Chondrocyte (in vitro differentiated cells): ENCODE results near the gene LNPK. TPM values are rescaled to one million over a fixed set of nuclear protein-coding genes. Genes with fewer than 3 reads are reported as not detected.

ENCODE experiments used
- DNase-seq: peaks from one replicate; pipeline ENCODE4 v3.0.0; 2021; ENCODE audit warnings: mixed read lengths, low spot score
- H3K27ac Mint-ChIP-seq: one replicate; pipeline ENCODE4 v1.8.0; 2021; ENCODE audit warnings: mild to moderate bottlenecking, moderate library complexity, mixed read lengths; ENCODE audit not compliant: unreplicated experiment
- H3K27me3 Mint-ChIP-seq: 2 replicates; pipeline ENCODE4 v1.8.0; 2021; ENCODE audit warnings: low read depth, mixed read lengths
- H3K36me3 Mint-ChIP-seq: 2 replicates; pipeline ENCODE4 v1.8.0; 2021; ENCODE audit warnings: low read depth, mixed read lengths
- H3K4me1 Mint-ChIP-seq: 2 replicates; pipeline ENCODE4 v1.8.0; 2021; ENCODE audit warnings: low read depth, mild to moderate bottlenecking, mixed read lengths
- H3K4me3 Mint-ChIP-seq: one replicate; pipeline ENCODE4 v1.8.0; 2021; ENCODE audit warnings: mild to moderate bottlenecking, moderate library complexity, mixed read lengths; ENCODE audit not compliant: unreplicated experiment
- H3K9me3 Mint-ChIP-seq: 2 replicates; pipeline ENCODE4 v1.8.0; 2021; ENCODE audit warnings: low read depth, mixed read lengths
- CTCF ChIP-seq: fragments of 200-600 bp; sonication (generic); IDR thresholded peaks from 2 replicates; pipeline ENCODE4 v1.5.0; 2021; ENCODE audit warnings: antibody characterized with exemption, mild to moderate bottlenecking, moderate library complexity
- total RNA-seq: library from RNA; stranded (reverse); gene quantifications from 3 replicates; pipeline ENCODE4 v1.2.1, GENCODE V29; 2021

Gene LNPK
- total RNA-seq, 1 donor from 2014 or later = 51.0 TPM

GRCh38 chr2:175955136-175955535, 46.9 kb downstream of the LNPK start:
- no peak overlapping the region for H3K27ac Mint-ChIP-seq
- no peak for TF ChIP-seq CTCF
- H3K27me3 Mint-ChIP-seq = no peaks in the 10 kb centered on the region
- H3K4me3 Mint-ChIP-seq = no peak overlapping the region
- H3K36me3 Mint-ChIP-seq = peaks cover 28% of the 10 kb centered on the region
- no peak for DNase-seq
- H3K9me3 Mint-ChIP-seq = peaks cover 9% of the 10 kb centered on the region
- H3K4me1 Mint-ChIP-seq = no peaks in the 10 kb centered on the region

DNA sequence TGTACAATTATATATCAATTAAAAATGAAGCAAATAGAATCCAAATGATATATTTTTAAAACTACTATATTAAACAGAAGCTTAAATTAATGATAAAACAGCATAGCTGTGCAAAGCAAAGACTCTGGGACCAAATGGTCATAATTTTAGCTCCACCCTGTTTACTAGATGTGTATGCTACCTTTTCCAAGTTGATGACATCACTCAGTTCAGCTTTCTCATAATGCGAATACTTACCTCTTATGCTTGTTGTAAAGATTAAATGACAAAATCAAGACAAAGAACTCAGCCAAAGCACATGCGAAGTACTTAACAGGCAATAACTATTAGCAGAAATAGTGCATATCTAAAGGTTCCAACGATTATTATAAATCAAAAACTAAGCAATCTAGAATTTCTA, 51.6 kb downstream of the LNPK start:
- Mint-ChIP-seq H3K27me3 (no peaks in the 10 kb centered on the region), H3K4me3 (no peak overlapping the region), H3K4me1 (no peaks in the 10 kb centered on the region), H3K27ac (no peak overlapping the region), H3K36me3 (peaks cover 12% of the 10 kb centered on the region), H3K9me3 (peaks cover 5% of the 10 kb centered on the region)
- no peak for TF ChIP-seq CTCF
- no peak for DNase-seq

GRCh38 chr2:175948191-175948590, 53.9 kb downstream of the LNPK start:
- H3K27ac Mint-ChIP-seq = no peak overlapping the region
- no peak overlapping the region for H3K4me3 Mint-ChIP-seq
- DNase-seq = no peak
- peaks cover 12% of the 10 kb centered on the region for H3K36me3 Mint-ChIP-seq
- H3K9me3 Mint-ChIP-seq = peaks cover 5% of the 10 kb centered on the region
- no peak for TF ChIP-seq CTCF
- no peaks in the 10 kb centered on the region for H3K27me3 Mint-ChIP-seq
- no peaks in the 10 kb centered on the region for H3K4me1 Mint-ChIP-seq

DNA sequence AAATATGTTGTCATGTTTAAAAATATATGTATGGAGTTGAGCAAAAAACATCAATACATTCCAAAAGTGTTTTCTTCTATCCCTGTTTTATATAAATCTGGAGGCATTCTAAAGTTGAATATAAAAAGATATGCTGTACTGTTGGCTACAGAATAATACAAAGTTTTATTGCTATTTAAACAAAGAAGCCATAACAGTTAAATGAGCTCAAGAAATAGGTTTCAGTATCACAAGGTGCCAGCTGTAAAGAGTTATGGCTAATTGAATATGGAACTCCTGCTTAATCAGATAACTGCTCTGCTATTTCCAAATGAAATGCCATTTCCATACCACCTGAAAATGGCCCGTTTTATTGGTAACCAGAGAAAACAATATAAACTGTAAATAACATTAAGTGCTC, 55.0 kb downstream of the LNPK start:
- no peak overlapping the region for H3K4me3 Mint-ChIP-seq
- H3K27me3 Mint-ChIP-seq = no peaks in the 10 kb centered on the region
- H3K9me3 Mint-ChIP-seq = peaks cover 3% of the 10 kb centered on the region
- H3K4me1 Mint-ChIP-seq = no peaks in the 10 kb centered on the region
- H3K36me3 Mint-ChIP-seq = peaks cover 9% of the 10 kb centered on the region
- no peak for TF ChIP-seq CTCF
- no peak overlapping the region for H3K27ac Mint-ChIP-seq
- DNase-seq = no peak

GRCh38 chr2:175941699-175942098, 60.4 kb downstream of the LNPK start:
- Mint-ChIP-seq H3K9me3 (peaks cover 2% of the 10 kb centered on the region), H3K4me3 (no peak overlapping the region), H3K27me3 (no peaks in the 10 kb centered on the region), H3K27ac (no peak overlapping the region), H3K4me1 (no peaks in the 10 kb centered on the region), H3K36me3 (peaks cover 7% of the 10 kb centered on the region)
- DNase-seq = no peak
- no peak for TF ChIP-seq CTCF
